T-cell (primary cell): ENCODE measurements around the gene KDM1B. TPM values are rescaled to one million over a fixed set of nuclear protein-coding genes. Genes with fewer than 3 reads are reported as not detected.
A peak's percentile ranks its signal among the peaks of the same experiment; 100 is the strongest.
"Not testable (repeated sequence)": the region's sequence is repeated elsewhere in the genome, so short reads cannot be mapped to it uniquely, and the experiment has no call there.

Experiments
- ATAC-seq, 4 experiments: fragments of 200-7000 bp in 3 of 4; fragments of 150-1000 bp in 1 of 4; cut with Tn5 transposase; replicated peaks in 1 of 4; 1 replicate in 3 of 4; 2 replicates in 1 of 4; pipeline ENCODE4 v1.10.0; 2021; ENCODE audit warnings: moderate library complexity in 3 of 4, mild to moderate bottlenecking in 2 of 4, moderate number of reproducible peaks in 1 of 4
- CTCF ChIA-PET, 2 donors: fragments of 300-600 bp; sonication (Branson Sonifier 250); formaldehyde crosslinking; loops; one replicate each; lab custom pipeline; 2022; ENCODE audit warnings: antibody characterized with exemption in 2 of 2; lab: Charles Lee
- POLR2A ChIA-PET, 2 donors: fragments of 300-600 bp; sonication (Branson Sonifier 250); formaldehyde crosslinking; loops; one replicate each; lab custom pipeline; 2022; ENCODE audit warnings: antibody characterized with exemption in 2 of 2; lab: Charles Lee
- DNase-seq, 35 experiments: peaks; one replicate each; pipeline versions ENCODE4 v3.0.0 to v3.0.0-alpha.2; 2013 to 2023
- H3K27ac ChIP-seq: one replicate; pipeline ENCODE4 v1.5.1; 2013; ENCODE audit warnings: low read length
- H3K27me3 ChIP-seq, 2 experiments: replicated peaks in 1 of 2; 1 replicate in 1 of 2; 2 replicates in 1 of 2; pipeline versions ENCODE4 v1.6.1 to v1.7.0; 2013; ENCODE audit warnings: low read length in 1 of 2, mixed read lengths in 1 of 2; ENCODE audit not compliant: control insufficient read depth in 2 of 2, insufficient read depth in 2 of 2; ENCODE audit errors: extremely low read depth in 1 of 2
- H3K36me3 ChIP-seq, 2 donors: 1 replicate in 1 of 2; 2 replicates in 1 of 2; pipeline versions ENCODE4 v1.6.1 to v1.7.0; 2013; ENCODE audit warnings: low read length in 1 of 2; ENCODE audit not compliant: control insufficient read depth in 2 of 2, insufficient read depth in 1 of 2; ENCODE audit errors: extremely low read depth in 1 of 2
- H3K4me1 ChIP-seq, 2 experiments: 1 replicate in 1 of 2; 2 replicates in 1 of 2; pipeline versions ENCODE4 v1.6.1 to v1.7.0; 2013; ENCODE audit warnings: low read length in 2 of 2, mixed read lengths in 1 of 2; ENCODE audit not compliant: insufficient read depth in 2 of 2, control insufficient read depth in 1 of 2; ENCODE audit errors: extremely low read depth in 1 of 2
- H3K4me3 ChIP-seq, 2 donors: 1 replicate in 1 of 2; 2 replicates in 1 of 2; pipeline versions ENCODE4 v1.5.1 to v1.7.0; 2013; ENCODE audit warnings: mild to moderate bottlenecking in 2 of 2, low read length in 1 of 2, moderate library complexity in 1 of 2; ENCODE audit not compliant: control insufficient read depth in 1 of 2; ENCODE audit errors: extremely low read depth in 1 of 2
- H3K9me3 ChIP-seq: 2 replicates; pipeline ENCODE4 v1.7.0; 2013
- H3K27ac Mint-ChIP-seq, 2 donors: one replicate each; pipeline ENCODE4 v1.8.0; 2020 to 2021; ENCODE audit warnings: mild to moderate bottlenecking in 2 of 2, mixed read lengths in 2 of 2
- H3K27me3 Mint-ChIP-seq, 2 donors: one replicate each; pipeline ENCODE4 v1.8.0; 2021 to 2022; ENCODE audit warnings: mixed read lengths in 2 of 2
- H3K36me3 Mint-ChIP-seq: one replicate; pipeline ENCODE4 v1.8.0; 2021; ENCODE audit warnings: mixed read lengths
- H3K4me1 Mint-ChIP-seq, 3 donors: one replicate each; pipeline ENCODE4 v1.8.0; 2020 to 2022; ENCODE audit warnings: mixed read lengths in 3 of 3, mild to moderate bottlenecking in 1 of 3
- H3K4me3 Mint-ChIP-seq, 3 donors: one replicate each; pipeline ENCODE4 v1.8.0; 2020 to 2022; ENCODE audit warnings: mild to moderate bottlenecking in 3 of 3, mixed read lengths in 3 of 3, moderate library complexity in 3 of 3
- H3K9me3 Mint-ChIP-seq, 3 donors: one replicate each; pipeline ENCODE4 v1.8.0; 2020 to 2022; ENCODE audit warnings: mixed read lengths in 3 of 3
- WGBS: methylation state at CpG from one replicate; pipeline ENCODE4 v1.1.5; 2013; ENCODE audit warnings: missing lambda C conversion rate; ENCODE audit not compliant: insufficient coverage; 5-methylcytosine and 5-hydroxymethylcytosine counted together
- total RNA-seq, 35 experiments: library from RNA in 6 of 35; stranded (reverse) in 6 of 35; fragments of 120-200 nt in 1 of 35; gene quantifications; one replicate each; pipeline versions ENCODE4 v1.2.1 to v1.2.4 and lab custom pipeline; 2013 to 2026

Gene KDM1B
- total RNA-seq, 5 donors from 2014 or later (not counting 1 experiment from before 2014, with no cell fraction given): 9.0 to 10.7 (median 10.4) TPM

GRCh38 chr6:18147616-18148015 lies 7.6 kb upstream of the KDM1B start:
- Histone ChIP-seq H3K9me3 (no peaks in the 10 kb centered on the region), H3K27me3 (no peaks in the 10 kb centered on the region), H3K4me1 (peaks cover 0 to 3% of the 10 kb centered on the region in 2 experiments), H3K36me3 (peaks cover 0 to 47% of the 10 kb centered on the region in 2 donors), H3K27ac (no peak overlapping the region), H3K4me3 (no peak overlapping the region)
- POLR2A ChIA-PET: no interaction called here
- no CpG with 5 or more reads among the region's 2 CpGs for WGBS
- H3K27me3 Mint-ChIP-seq: no peaks in the 10 kb centered on the region
- H3K4me3 Mint-ChIP-seq: no peak overlapping the region
- no peaks in the 10 kb centered on the region for H3K9me3 Mint-ChIP-seq
- peaks cover 42% of the 10 kb centered on the region for H3K36me3 Mint-ChIP-seq
- H3K27ac Mint-ChIP-seq: no peak overlapping the region
- CTCF ChIA-PET: no interaction called here
- no peak for DNase-seq
- peaks cover 3 to 10% (median 4%) of the 10 kb centered on the region in 3 donors for H3K4me1 Mint-ChIP-seq
- no peak for ATAC-seq

GRCh38 chr6:18148304-18149025 lies 6.8 kb upstream of the KDM1B start:
- H3K4me3 ChIP-seq: no peak overlapping the region
- H3K9me3 ChIP-seq: no peaks in the 10 kb centered on the region
- Mint-ChIP-seq H3K27ac (no peak overlapping the region), H3K9me3 (no peaks in the 10 kb centered on the region), H3K4me3 (no peak overlapping the region), H3K4me1 (peaks cover 11 to 19% (median 13%) of the 10 kb centered on the region in 3 donors), H3K27me3 (no peaks in the 10 kb centered on the region), H3K36me3 (peaks cover 37% of the 10 kb centered on the region)
- POLR2A ChIA-PET: no interaction called here
- no peak overlapping the region for H3K27ac ChIP-seq
- H3K36me3 ChIP-seq: peaks cover 0 to 39% of the 10 kb centered on the region in 2 donors
- no peaks in the 10 kb centered on the region for H3K27me3 ChIP-seq
- 100% methylated on average over 1 of the region's 5 CpGs for WGBS
- CTCF ChIA-PET: no interaction called here
- no peak for DNase-seq
- peaks cover 0 to 5% of the 10 kb centered on the region in 2 experiments for H3K4me1 ChIP-seq
- no peak for ATAC-seq

DNA sequence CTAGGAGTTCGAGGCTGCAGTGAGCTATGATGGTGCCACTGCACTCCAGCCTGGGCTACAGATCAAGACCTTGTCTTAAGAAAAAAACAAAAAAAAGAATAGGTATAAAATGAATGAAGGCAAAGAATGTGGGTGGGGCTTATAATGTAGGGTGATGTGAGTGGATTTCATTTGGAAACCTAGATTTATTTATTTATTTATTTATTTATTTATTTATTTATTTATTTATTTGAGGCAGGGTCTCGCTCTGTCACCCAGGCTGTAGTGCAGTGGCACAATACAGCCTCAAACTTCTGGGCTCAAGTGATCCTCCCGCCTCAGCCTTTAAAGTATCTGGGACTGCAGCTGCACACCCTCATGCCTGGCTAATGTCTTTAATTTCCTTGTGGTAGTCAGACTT lies 3.8 kb upstream of the KDM1B start:
- H3K4me3 Mint-ChIP-seq, DNase-seq: not testable (repeated sequence)

GRCh38 chr6:18151801-18152200 lies 3.4 kb upstream of the KDM1B start:
- Mint-ChIP-seq H3K27ac (no peak overlapping the region), H3K4me3 (no peak overlapping the region), H3K9me3 (no peaks in the 10 kb centered on the region), H3K36me3 (peaks cover 30% of the 10 kb centered on the region), H3K4me1 (peaks cover 29 to 41% (median 31%) of the 10 kb centered on the region in 3 donors), H3K27me3 (no peaks in the 10 kb centered on the region)
- H3K27me3 ChIP-seq: no peaks in the 10 kb centered on the region
- peaks cover 18 to 19% of the 10 kb centered on the region in 2 experiments for H3K4me1 ChIP-seq
- peaks cover 0 to 22% of the 10 kb centered on the region in 2 donors for H3K36me3 ChIP-seq
- no peak for ATAC-seq
- no CpG with 5 or more reads among the region's 3 CpGs for WGBS
- H3K4me3 ChIP-seq: no peak overlapping the region
- no peak for DNase-seq
- H3K9me3 ChIP-seq: no peaks in the 10 kb centered on the region
- H3K27ac ChIP-seq: no peak overlapping the region
- ChIA-PET POLR2A (interaction anchor here in 1 of 2 donors (0.7 kb wide), 1 partner anchor 91 kb away, joined by 4 read pairs; no protein-coding TSS in a partner anchor), CTCF (no interaction called here)

More for the DNA sequence above, 3.8 kb upstream of the KDM1B start:
- H3K27me3 ChIP-seq, H3K9me3 Mint-ChIP-seq, H3K9me3 ChIP-seq, H3K4me3 ChIP-seq, ATAC-seq, H3K27me3 Mint-ChIP-seq, CTCF ChIA-PET, H3K27ac Mint-ChIP-seq, H3K27ac ChIP-seq, POLR2A ChIA-PET: not testable (repeated sequence)
- 94% methylated on average over 3 of the region's 3 CpGs for WGBS
- H3K4me1 Mint-ChIP-seq: peaks cover 27 to 39% (median 29%) of the 10 kb centered on the region in 3 donors
- Histone ChIP-seq H3K36me3 (peaks cover 0 to 26% of the 10 kb centered on the region in 2 donors), H3K4me1 (peaks cover 15 to 18% of the 10 kb centered on the region in 2 experiments)
- H3K36me3 Mint-ChIP-seq: peaks cover 30% of the 10 kb centered on the region

- peaks cover 29 to 41% (median 34%) of the 10 kb centered on the region in 3 donors for H3K4me1 Mint-ChIP-seq
- DNase-seq (no peak), ATAC-seq (no peak)
- Histone ChIP-seq H3K9me3 (no peaks in the 10 kb centered on the region), H3K4me1 (peaks cover 18 to 19% of the 10 kb centered on the region in 2 experiments), H3K36me3 (peaks cover 0 to 8% of the 10 kb centered on the region in 2 donors), H3K27me3 (no peaks in the 10 kb centered on the region), H3K27ac (no peak overlapping the region), H3K4me3 (no peak overlapping the region)
- H3K36me3 Mint-ChIP-seq: peaks cover 20% of the 10 kb centered on the region
- H3K4me3 Mint-ChIP-seq: peak overlapping the region in 1 of 3 donors; percentile 97
- ChIA-PET POLR2A (no interaction called here), CTCF (interaction anchor here in 1 of 2 donors (0.6 kb wide), 1 partner anchor 355 kb away, joined by 3 read pairs; no protein-coding TSS in a partner anchor)
- no peaks in the 10 kb centered on the region for H3K9me3 Mint-ChIP-seq
- no peaks in the 10 kb centered on the region for H3K27me3 Mint-ChIP-seq
- H3K27ac Mint-ChIP-seq: no peak overlapping the region
These were observed 1.9 kb upstream of the KDM1B start for GRCh38 chr6:18153311-18153703.

- Histone ChIP-seq H3K9me3 (no peaks in the 10 kb centered on the region), H3K4me3 (peak within 1 kb of the TSS; percentile 98), H3K4me1 (peaks cover 18 to 19% of the 10 kb centered on the region in 2 experiments), H3K36me3 (peaks cover 0 to 4% of the 10 kb centered on the region in 2 donors), H3K27me3 (no peaks in the 10 kb centered on the region), H3K27ac (peak within 1 kb of the TSS; percentile 90)
- Mint-ChIP-seq H3K27me3 (no peaks in the 10 kb centered on the region), H3K9me3 (no peaks in the 10 kb centered on the region), H3K4me1 (peaks cover 29 to 52% (median 38%) of the 10 kb centered on the region in 3 donors), H3K27ac (peak within 1 kb of the TSS; percentile 93 to 97), H3K4me3 (peak within 1 kb of the TSS; percentile 90 to 97 (median 96)), H3K36me3 (peaks cover 15% of the 10 kb centered on the region)
- CTCF ChIA-PET: no interaction called here
- ATAC-seq (peak in 3 of 4 experiments; percentile 69 to 71 (median 69)), DNase-seq (peak in 5 of 35 experiments; percentile 1 to 3 (median 1))
- POLR2A ChIA-PET: interaction anchor here in 1 of 2 donors (0.6 kb wide), 1 partner anchor 50 kb away, joined by 4 read pairs; no protein-coding TSS in a partner anchor
- 0% methylated on average over 29 of the region's 34 CpGs for WGBS
These were observed 594 bp upstream of the KDM1B start, which contains the start of gene TPMT for GRCh38 chr6:18154507-18155149. Gene TPMT, minus strand, starts transcription at chr6:18155077. Its CDS starts 5,950 bp downstream, at chr6:18149127.
